Testis (tissue), 2 donors: ENCODE measurements around the gene WDR20.

ENCODE experiments used
- POLR2A ChIP-seq: fragments of 450-650 bp; IDR thresholded peaks from one replicate; pipeline ENCODE4 v1.6.1; 2017; ENCODE audit warnings: antibody characterized with exemption, mild to moderate bottlenecking, moderate library complexity
- TF ChIP-seq, protein P1 (sequence below), 3 experiments: fragments of 450-650 bp in 2 of 3; fragments of 200-600 bp in 1 of 3; sonication (generic) in 1 of 3; IDR thresholded peaks; one replicate each; pipeline ENCODE4 v1.5.1; 2016 to 2019; ENCODE audit warnings: antibody characterized with exemption in 3 of 3, mild to moderate bottlenecking in 2 of 3, moderate library complexity in 1 of 3

DNA sequence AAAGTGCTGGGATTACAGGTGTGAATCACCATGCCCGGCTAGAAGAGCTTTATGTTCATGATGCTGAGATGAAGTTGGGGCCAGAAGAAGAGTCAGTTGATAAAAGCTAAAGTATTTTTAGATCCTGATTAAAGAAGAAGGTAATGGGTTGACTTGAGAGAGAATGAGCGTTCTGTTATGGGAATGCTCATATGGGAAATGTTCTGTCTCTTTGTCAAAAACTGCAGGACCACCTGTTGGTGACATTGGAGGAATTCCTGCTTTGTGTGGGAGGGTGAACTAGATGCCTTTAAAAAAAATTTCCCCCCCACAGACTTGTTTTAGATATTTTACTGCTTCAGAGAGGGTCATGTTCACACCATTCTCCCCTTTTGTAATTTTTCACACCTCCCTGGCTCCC, 6.7 kb downstream of the WDR20 start:
- no peak for TF ChIP-seq POLR2A
- TF ChIP-seq, protein P1, sequence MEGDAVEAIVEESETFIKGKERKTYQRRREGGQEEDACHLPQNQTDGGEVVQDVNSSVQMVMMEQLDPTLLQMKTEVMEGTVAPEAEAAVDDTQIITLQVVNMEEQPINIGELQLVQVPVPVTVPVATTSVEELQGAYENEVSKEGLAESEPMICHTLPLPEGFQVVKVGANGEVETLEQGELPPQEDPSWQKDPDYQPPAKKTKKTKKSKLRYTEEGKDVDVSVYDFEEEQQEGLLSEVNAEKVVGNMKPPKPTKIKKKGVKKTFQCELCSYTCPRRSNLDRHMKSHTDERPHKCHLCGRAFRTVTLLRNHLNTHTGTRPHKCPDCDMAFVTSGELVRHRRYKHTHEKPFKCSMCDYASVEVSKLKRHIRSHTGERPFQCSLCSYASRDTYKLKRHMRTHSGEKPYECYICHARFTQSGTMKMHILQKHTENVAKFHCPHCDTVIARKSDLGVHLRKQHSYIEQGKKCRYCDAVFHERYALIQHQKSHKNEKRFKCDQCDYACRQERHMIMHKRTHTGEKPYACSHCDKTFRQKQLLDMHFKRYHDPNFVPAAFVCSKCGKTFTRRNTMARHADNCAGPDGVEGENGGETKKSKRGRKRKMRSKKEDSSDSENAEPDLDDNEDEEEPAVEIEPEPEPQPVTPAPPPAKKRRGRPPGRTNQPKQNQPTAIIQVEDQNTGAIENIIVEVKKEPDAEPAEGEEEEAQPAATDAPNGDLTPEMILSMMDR (IDR thresholded peaks at IDR 0.05) = no peak
